ENCODE results near the gene GADD45G.

GRCh38 chr9:89577363-89577762 lies 27.4 kb upstream of the GADD45G start:
- TF ChIP-seq CTCF (IDR thresholded peaks at IDR 0.05): no peak
- no peak for TF ChIP-seq POLR2A (IDR thresholded peaks at IDR 0.05)

All from sigmoid colon (tissue), 3 donors.